GM18507 (cell line): Measurements from ENCODE around the gene RNF151.
A peak's percentile ranks its signal among the peaks of the same experiment; 100 is the strongest.
"Not testable (repeated sequence)": the region's sequence is repeated elsewhere in the genome, so short reads cannot be mapped to it uniquely, and the experiment has no call there.

Source experiments
- DNase-seq: peaks from one replicate; pipeline ENCODE4 v3.0.0; 2011; ENCODE audit warnings: low read depth; ENCODE audit not compliant: insufficient read length; ENCODE audit errors: extremely low spot score
- FAIRE-seq: peaks from 2 replicates; lab custom pipeline; 2011; peaks lifted over from hg19 to GRCh38; lab: Jason Lieb, UNC

The RNF151 gene

DNA sequence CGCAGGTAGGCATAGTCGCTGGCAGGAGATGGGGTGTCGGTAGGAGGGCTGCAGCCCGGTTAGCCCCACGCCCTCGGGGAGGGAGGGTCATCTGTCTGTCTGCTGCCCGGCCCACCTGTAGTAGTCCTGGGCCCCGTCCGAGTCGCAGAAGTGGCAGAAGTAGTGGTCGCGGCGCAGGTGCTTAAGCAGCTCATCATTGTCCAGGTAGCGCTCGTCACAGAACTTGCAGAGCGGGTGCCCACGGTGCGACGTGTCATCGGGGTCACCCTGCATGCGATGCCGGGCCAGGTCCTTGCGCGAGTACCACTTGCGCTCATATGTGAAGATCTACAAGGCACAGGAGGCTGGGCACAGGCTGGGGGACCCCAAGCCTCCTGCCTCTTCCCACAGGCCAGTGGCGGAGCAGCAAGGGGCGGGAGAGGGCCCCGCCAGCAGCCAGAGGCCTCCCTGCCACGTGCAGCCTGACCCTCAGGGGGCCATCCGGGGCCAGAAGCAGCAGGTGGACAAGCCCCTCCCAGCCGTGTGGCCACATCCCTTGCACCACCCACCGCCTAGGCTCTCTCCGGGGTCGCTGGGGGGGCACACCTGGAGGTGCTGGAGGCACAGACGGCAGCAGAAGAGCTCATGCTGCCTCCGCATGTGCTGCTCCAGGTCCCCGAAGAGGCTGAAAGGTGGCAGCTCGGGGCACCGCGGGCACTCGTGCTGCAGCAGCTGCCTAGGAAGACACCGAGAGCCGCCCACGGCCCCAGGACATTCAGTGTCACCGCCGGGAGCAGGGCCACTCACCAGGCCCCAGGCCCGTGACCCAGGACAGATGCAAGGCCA is 36.0 kb downstream of the RNF151 start:
- no peak for FAIRE-seq

DNA sequence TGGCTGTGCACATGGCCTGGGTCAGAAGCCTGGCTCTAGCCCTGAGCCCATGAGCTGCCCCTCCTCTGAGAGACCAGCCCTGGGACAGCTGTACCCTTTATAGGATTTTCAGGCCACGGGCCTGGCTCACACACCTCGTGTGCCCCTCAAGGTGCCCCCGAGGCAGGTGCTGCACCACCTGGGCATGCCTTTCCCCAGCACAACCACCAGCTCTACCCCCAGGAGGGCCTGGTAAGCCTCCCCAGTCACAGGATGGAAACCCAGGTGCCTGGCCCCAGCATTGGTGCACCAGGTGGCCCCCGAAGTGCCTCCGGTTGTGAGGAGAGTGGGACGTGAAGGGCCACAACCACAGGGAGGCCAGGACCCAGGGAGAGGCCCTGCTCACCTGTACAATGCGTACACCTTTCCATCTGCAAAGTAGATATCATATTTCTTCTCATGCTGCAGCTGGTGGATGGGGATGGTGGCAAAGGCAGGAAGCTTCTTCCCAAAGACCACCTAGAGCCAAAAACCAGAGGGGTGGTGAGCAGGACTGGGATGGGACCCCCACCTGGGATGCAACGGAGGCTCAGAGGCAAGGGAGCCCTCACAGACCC is 36.7 kb downstream of the RNF151 start:
- no peak for FAIRE-seq
- DNase-seq = no peak

More for the DNA sequence above, 36.0 kb downstream of the RNF151 start:
- no peak for DNase-seq

DNA sequence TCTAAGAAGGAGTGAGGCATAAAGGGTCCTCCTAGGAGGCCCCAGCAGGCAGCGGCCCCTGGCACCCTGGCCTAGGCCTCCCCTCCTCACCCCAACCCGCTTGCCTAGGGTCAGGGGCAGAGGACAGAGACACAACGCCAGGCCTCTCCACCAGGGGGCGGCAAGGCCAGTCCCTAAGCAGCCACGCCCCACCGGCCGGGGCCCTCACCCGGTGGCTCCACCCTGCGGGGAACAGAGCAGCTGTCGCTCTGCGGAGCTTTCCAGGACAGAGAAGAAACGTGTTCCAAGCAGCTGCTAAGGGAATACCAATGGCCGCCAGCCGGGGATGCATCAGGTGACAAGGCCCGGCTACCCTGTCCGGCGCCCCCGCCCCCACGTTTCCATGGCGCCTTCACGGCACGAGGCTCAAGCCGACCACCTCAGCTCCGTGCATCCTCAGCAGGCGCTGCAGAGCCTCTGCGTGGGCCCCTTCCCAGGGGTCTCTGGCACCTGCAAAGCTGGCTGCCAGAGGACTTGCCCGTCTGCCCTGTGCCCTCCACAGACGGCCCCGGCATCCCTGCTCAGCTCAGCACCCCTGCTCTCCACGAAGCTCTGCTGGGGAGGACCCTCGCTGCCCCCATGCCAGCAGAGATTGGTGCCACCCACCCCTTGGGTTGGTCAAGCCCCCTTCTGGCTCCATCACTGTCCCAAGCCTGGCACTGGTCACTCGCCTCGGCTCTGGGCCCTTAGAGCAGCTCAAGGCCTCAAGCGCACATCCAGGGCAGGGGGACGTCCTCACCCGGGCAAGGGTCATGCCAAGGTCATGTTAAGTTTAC is 37.4 kb downstream of the RNF151 start:
- FAIRE-seq (peak; percentile 98), DNase-seq (peak; percentile 81)

DNA sequence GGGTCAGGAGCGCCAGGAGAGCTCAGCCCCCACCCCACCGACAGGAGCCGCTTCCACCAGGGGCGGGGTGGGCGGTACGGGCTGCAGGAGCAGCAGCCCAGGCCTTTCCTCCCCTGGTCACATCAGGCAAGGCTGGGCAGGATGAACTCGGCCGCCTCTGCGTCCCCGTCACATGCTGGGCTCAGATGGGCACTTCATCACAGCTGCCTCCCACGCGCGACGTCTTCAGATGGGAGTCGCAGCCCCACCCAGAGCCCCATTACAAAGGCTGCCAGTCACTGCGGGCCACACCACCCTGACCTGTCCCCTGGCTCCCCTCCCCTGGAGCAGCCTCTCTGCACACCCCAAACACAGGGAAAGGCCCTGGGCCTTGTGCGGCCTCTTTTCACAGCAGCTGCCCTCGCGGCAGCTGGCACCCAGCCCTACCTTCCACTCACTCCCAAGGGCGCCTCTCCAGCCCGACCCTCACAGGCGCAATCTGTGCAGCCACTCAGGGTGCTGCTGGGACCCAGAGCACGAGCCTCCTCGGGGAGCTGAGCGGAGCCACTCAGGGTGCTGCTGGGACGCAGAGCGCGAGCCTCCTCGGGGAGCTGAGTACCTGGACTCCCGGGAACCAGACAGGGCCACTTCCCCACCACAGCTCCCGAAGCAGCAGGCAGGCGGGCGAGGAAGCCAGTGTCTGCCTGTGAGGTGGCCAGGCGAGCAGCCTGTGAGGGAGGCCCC is 38.3 kb downstream of the RNF151 start:
- DNase-seq = no peak
- no peak for FAIRE-seq

DNA sequence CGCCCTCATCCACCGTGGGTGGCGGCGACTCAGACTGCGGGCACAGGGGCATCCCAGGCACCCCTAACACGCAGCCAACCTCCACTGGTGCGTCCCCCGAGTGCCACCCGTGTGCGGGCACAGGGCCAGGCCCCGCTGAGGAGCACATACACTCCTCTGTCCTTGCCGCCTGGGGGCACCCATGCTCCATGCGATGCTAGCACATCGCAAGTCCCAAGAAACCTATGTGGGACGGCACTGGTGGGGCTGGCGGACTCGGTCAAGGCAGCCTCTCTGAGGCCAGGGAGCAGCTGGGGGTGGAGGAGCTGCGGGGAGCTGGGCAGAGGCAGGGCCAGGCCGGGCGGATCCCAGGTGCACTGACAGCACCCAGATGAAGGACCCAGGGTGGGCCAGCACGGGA is 39.0 kb downstream of the RNF151 start:
- no peak for DNase-seq
- FAIRE-seq = no peak

DNA sequence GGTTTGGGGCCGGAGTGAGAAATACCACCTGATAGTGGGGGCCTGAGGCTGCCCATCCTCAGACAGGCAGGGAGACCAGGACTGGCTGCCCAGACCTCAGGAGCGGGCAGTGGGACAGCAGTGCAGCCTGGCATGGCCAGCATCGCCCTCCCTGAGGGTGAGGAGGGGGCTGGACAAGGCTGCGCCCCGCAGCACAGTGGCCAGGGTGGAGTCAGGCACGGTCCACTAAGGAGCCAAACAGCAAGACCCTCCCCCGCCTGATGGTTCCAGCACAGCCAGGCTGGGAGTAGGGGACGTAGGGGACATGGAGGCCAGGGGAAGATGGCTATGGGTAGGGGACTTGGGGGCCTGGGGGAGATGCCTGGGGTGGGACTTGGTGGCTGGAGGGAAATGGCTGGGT is 39.7 kb downstream of the RNF151 start:
- DNase-seq (no peak), FAIRE-seq (no peak)

DNA sequence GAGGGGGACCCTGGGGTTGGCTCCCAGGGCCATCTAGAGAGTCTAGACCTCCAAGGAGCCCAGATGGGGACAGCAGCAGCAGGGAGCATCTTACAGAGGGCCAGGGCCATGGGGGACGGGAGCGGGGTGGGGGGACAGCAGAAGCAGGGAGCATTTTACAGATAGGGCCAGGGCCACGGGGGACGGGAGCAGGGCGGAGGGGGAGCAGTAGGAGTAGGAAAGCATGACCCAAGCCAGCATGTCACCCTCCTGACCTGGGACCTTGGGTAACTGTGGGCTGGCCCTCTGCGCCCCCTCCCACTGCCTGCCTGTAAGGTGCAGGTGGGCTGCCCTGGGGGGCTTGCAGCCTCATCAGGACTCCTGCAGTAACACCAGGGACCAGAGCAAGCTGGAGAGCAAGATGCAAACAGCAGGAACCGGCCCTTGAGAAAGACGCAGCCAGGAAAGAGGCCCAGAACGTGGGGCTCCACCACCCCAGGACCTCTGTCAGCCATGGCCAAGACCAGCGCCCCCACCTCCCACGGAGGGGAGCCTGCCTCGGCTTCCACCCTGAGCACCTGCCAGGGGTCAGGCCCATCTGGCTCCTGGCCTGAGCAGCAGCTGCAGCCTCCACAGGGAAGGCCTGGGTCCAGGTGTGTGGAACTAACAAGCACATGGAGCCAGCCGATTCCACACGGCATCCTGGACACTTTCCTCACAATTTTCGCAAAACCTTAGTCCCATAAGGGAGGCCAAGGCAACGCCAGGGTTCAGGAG is 40.6 kb downstream of the RNF151 start:
- no peak for FAIRE-seq
- DNase-seq = no peak

DNA sequence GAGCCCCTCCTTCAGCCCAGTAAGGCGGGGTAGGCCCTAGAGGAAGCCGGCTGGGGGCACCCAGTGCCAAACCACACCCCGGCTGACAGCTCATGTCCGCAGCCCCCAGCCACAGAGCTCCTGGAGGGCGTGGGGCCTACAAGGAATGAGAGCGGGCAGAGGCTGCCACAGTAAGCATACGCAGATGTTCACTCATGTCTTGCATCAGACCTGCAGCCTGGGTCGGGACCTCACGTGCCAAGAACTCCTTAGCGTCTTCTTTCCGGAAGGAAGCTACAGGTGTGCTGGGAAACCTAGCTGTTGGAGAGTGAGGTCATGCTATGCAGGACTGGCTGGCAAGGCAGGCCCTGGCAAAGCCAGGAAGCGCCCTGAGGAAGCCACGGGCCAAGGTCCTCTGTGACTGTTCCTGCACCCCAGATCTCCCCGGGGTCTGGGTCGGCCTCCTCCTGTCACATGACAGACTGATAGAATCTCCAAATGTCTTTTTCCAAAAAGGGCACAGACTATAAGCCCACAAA is 41.4 kb downstream of the RNF151 start:
- DNase-seq (no peak), FAIRE-seq (no peak)

DNA sequence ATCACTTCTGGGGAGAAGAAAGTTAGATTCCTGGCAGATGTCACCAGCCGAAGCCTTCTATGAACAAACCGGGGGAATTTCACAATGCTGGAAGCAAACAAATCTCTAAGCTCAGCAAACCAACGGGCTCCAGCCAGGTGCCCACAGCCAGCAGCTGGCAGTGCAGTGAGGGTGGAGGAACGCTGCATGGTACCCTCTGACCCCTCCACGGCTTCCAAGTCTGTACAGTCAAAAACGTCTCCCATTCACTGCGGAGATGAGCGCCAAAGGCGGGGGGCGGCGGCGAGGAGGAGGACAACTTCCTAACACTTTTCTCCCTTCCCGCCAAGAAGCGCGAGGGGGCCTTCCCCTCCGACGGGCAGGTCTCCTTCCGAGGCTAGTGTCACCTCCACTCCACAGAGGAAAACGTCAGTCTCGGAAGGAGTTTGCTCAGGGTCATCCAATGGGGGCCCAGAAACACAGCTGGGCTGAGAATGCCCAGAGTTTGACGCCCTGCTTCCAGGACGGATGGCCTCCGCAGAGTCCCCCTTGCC is 42.0 kb downstream of the RNF151 start:
- DNase-seq (no peak), FAIRE-seq (no peak)

DNA sequence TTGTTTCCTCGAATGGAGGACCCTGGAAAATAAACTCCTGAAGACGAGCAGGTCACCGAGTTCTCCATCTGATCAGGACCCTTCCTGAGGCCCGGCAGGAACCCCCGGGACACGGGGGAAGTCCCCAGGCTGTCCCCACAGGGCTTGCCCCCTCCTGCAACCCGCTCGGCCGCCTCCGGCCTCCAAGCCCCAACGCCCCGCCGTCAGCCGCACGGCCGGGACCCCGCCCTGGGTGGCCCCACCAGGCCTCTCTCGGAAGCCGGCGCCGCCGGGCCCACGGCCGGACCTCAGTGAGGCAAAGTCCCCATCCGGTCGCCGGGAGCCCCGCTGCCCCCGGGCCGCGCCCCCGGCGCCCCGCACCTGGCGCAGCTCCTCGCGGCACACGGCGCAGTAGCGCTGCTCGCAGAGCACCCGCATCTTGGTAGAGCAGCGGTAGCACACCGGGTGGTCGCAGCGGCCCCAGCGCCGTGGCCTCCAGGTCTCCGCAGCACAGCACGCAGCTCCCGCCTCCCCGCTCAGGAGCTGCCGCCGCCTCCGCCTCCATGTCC is 42.6 kb downstream of the RNF151 start:
- FAIRE-seq (no peak), DNase-seq (no peak)

DNA sequence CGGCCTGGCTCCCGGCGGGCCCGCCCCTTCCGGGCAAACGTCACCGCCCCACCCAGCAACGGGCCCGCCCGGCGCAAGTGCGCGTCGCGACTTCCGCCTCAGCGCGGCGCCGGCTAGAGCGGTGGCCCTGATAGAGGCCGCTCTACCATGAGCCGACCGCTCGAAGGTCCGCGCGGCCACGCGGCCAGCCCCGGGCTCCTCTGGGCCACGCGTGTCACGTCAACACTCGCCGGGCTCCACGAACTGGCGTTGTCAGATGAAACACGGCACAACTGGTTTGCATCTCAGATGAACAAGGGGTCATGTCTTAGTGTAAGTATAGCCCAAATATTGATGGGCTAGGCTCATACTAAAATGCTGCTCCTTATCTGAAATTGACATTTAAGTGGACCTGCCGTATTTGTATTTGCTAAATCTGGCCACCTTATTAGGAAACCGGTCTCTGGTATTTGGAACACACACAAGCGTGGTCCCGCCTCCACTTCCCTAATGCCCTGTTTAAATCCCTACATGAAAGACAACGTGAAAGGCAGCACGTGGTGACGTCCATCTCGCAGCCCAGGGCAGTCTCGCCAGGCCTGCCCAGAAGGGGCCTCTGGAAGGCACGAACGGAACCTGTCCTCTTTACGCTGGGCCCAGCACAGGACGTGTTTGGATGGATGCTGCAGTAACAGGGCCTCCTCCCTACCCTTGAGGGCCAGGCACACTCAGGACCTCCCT is 43.3 kb downstream of the RNF151 start, which contains the start of gene ZNF598:
Gene ZNF598, minus strand, starts transcription at position 31 of the 720 bp plus-strand sequence.
- FAIRE-seq (peak; percentile 80), DNase-seq (peak; percentile 96)

DNA sequence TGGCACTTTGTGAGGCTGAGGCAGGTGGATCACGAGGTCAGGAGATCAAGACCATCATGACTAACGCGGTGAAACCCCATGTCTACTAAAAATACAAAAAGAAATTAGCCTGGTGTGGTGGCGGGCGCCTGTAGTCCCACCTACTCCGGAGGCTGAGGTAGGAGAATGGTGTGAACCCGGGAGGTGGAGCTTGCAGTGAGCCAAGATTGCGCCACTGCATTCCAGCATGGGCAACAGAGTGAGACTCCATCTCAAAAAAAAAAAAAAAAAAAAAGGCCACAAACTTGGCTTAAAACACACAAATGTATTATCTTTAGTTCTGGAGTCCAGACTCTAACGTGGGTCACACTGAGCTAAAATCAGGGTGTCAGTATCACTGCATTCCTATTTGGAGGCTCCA is 45.1 kb downstream of the RNF151 start:
- not testable (repeated sequence) for FAIRE-seq, DNase-seq

DNA sequence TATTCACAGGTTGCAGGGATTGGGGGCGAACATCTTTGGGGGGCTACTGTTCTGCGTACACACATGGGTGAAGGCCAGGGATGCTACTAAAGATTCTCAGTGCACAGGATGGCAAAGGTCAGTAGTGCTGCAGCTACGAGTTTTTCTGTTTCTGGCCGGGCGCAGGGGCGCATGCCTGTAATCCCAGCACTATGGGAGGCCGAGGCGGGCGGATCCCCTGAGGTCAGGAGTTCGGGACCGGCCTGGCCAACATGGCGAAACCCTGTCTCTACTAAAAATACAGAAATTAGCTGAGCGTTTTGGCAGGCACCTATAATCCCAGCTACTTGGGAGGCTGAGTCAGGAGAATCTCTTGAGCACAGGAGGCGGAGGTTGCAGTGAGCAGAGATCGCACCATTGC is 46.9 kb downstream of the RNF151 start:
- FAIRE-seq (no peak), DNase-seq (no peak)

DNA sequence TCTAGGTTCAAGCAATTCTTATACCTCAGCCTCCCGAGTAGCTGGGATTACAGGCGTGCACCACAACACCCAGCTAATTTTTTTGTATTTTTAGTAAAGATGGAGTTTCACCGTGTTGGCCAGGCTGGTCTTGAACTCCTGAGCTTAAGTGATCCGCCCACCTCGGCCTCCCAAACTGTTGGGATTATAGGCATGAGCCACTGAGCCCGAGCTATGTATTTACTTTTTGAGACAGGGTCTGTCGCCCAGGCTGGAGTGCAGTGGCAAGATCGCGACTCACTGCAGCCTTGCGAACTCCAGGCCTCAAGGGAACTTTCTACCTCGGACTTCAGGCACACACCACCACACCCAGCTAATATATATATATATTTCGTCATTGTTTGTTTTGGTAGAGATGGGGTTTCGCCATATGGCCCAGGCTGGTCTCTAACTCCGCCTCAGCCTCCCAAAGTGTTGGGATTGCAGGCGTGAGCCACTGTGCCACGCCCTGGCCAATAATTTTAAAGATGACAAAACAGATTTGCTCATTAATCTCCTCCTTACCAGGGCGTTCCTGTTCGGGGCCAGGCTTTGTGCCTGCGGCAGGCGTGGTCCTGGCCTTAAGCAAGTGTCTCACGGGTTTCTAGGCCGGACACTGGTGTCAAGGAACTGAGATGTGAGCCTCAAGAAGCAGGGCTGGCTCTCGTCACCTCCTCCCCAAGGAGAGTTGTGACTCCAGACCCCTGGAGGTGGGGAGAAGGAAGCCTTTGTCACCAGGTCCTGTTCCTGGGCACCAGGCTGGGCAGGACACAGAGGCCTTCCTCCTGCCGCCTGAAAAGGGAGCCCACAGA is 48.7 kb downstream of the RNF151 start:
- FAIRE-seq = no peak
- no peak for DNase-seq

DNA sequence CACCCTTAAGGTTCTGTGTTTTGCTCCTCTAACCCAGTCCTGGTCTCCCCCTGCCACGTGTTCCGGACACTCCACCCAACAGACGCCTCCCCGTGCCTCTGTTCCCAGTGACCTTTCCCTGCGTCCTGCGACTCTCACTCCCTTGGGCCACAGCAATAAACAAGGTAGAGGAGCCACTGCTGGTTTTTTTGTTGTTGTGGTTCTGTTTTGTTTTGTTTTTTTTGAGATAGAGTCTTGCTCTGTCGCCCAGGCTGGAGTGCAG is 49.2 kb downstream of the RNF151 start:
- no peak for FAIRE-seq

DNA sequence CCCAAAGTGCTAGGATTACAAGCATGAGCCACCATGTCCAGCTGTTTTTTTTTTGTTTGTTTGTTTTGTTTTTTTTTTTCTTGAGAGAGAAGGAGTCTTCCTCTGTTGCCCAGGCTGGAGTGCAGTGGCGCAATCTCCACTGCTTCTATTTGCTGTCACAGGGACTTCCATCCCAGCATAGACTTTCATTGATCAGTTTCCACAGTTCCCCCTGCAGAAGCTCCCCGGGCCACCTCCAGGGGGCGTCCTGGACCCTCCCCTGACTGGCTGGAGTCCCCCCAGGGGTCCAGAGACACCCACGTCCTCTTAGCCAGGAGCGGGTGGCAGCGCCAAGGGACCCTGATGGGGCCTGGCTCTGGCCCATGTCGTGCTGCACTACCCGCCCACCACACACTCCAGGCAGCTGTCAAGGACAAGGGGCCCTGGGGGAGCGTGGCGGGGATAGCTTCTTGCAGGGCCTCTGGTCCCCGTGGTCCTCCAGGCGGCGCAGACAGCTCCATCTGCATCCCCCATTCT is 49.8 kb downstream of the RNF151 start:
- no peak for FAIRE-seq
- no peak for DNase-seq

More for the DNA sequence above, 49.2 kb downstream of the RNF151 start:
- DNase-seq = no peak
